SK-N-SH (cell line): ENCODE measurements around the gene FRK. TPM values are rescaled to one million over a fixed set of nuclear protein-coding genes. Genes with fewer than 3 reads are reported as not detected.

Experiments
- CTCF ChIA-PET: fragments of 300-600, 350-600 bp; formaldehyde crosslinking; extraction: SDS; loops from one replicate; lab custom pipeline; 2021; lab: Yijun Ruan, JAX
- POLR2A ChIA-PET: fragments of 350-600 bp; sonication (Branson Sonifier 250); formaldehyde crosslinking; extraction: SDS; loops from one replicate; lab custom pipeline; 2020; ENCODE audit warnings: antibody characterized with exemption, inconsistent platforms; lab: Yijun Ruan, JAX
- DNase-seq: peaks from one replicate; pipeline ENCODE4 v3.0.0; 2012
- H2AFZ ChIP-seq: fragments of 200-600 bp; sonication (generic); 2 replicates; pipeline ENCODE4 v1.8.1; 2016; ENCODE audit warnings: antibody characterized with exemption, mild to moderate bottlenecking, low read depth
- H3F3A ChIP-seq: fragments of 200-600 bp; sonication (generic); replicated peaks from 2 replicates; pipeline ENCODE3; 2016; ENCODE audit warnings: antibody characterized with exemption, mild to moderate bottlenecking; ENCODE audit not compliant: insufficient read depth
- H3K27ac ChIP-seq, 2 experiments: fragments of 200-500 bp in 1 of 2; fragments of 200-600 bp in 1 of 2; sonication (Bioruptor generic) in 1 of 2; sonication (generic), shearing (Covaris generic) in 1 of 2; 2 replicates each; pipeline versions ENCODE4 v1.5.1 to v1.6.1; 2014 to 2016; ENCODE audit warnings: low read depth in 2 of 2, inconsistent platforms in 1 of 2, low read length in 1 of 2, mild to moderate bottlenecking in 1 of 2, mixed read lengths in 1 of 2
- H3K27me3 ChIP-seq: fragments of 200-600 bp; sonication (generic), shearing (Covaris generic); 2 replicates; pipeline ENCODE4 v1.6.1; 2016; ENCODE audit warnings: mixed run types; ENCODE audit not compliant: insufficient read depth
- H3K36me3 ChIP-seq, 2 experiments: fragments of 200-500 bp in 1 of 2; fragments of 200-600 bp in 1 of 2; sonication (Bioruptor generic) in 1 of 2; sonication (generic) in 1 of 2; replicated peaks in 1 of 2; 2 replicates each; pipeline versions ENCODE3 to v1.5.1; 2014 to 2016; ENCODE audit warnings: low read length in 1 of 2, mild to moderate bottlenecking in 1 of 2; ENCODE audit not compliant: insufficient read depth in 2 of 2, control insufficient read depth in 1 of 2
- H3K4me1 ChIP-seq, 2 experiments: fragments of 200-500 bp in 1 of 2; fragments of 200-600 bp in 1 of 2; sonication (Bioruptor generic) in 1 of 2; sonication (generic), shearing (Covaris generic) in 1 of 2; 2 replicates each; pipeline versions ENCODE4 v1.5.1 to v1.6.1; 2014 to 2016; ENCODE audit warnings: low read depth in 1 of 2, low read length in 1 of 2, mixed run types in 1 of 2; ENCODE audit not compliant: insufficient read depth in 2 of 2, control insufficient read depth in 1 of 2
- H3K4me2 ChIP-seq: fragments of 200-600 bp; sonication (generic), shearing (Covaris generic); 2 replicates; pipeline ENCODE4 v1.6.1; 2017; ENCODE audit warnings: mixed run types
- H3K4me3 ChIP-seq, 2 experiments: fragments of 200-500 bp in 1 of 2; fragments of 200-600 bp in 1 of 2; sonication (Bioruptor generic) in 1 of 2; sonication (generic), shearing (Covaris generic) in 1 of 2; 2 replicates each; pipeline versions ENCODE4 v1.5.1 to v1.8.1; 2014 to 2016; ENCODE audit warnings: low read depth in 2 of 2, inconsistent platforms in 1 of 2, low read length in 1 of 2, mild to moderate bottlenecking in 1 of 2, mixed read lengths in 1 of 2, moderate library complexity in 1 of 2
- H3K79me2 ChIP-seq: fragments of 200-600 bp; sonication (generic); 2 replicates; pipeline ENCODE4 v1.8.1; 2017; ENCODE audit warnings: mild to moderate bottlenecking; ENCODE audit not compliant: insufficient read depth
- H3K9ac ChIP-seq: fragments of 200-600 bp; sonication (generic); 2 replicates; pipeline ENCODE4 v1.6.1; 2017; ENCODE audit warnings: mixed run types
- H3K9me2 ChIP-seq: fragments of 200-600 bp; sonication (generic); 2 replicates; pipeline ENCODE4 v1.6.1; 2017; ENCODE audit warnings: mixed run types
- H3K9me3 ChIP-seq: fragments of 200-600 bp; sonication (generic); 2 replicates; pipeline ENCODE4 v1.6.1; 2017; ENCODE audit warnings: mixed run types, mild to moderate bottlenecking, moderate library complexity
- H4K20me1 ChIP-seq: fragments of 200-600 bp; sonication (generic); 2 replicates; pipeline ENCODE4 v1.6.1; 2017; ENCODE audit warnings: mild to moderate bottlenecking, mixed run types; ENCODE audit not compliant: insufficient read depth
- CHD2 ChIP-seq: fragments of 150-350 bp; IDR thresholded peaks from 2 replicates; pipeline ENCODE4 v1.6.1; 2018; ENCODE audit warnings: low read length; ENCODE audit not compliant: partially characterized antibody
- ELF1 ChIP-seq: IDR thresholded peaks from 2 replicates; pipeline ENCODE4 v1.4.0; 2012
- EZH2phosphoT487 ChIP-seq: fragments of 200-600 bp; sonication (generic); IDR thresholded peaks from 2 replicates; pipeline ENCODE4 v1.6.1; 2017; ENCODE audit warnings: low read depth, mixed run types, mild to moderate bottlenecking, antibody characterized with exemption, moderate library complexity, borderline replicate concordance
- FOXJ3 ChIP-seq: sonication (generic); formaldehyde crosslinking; IDR thresholded peaks from 2 replicates; pipeline ENCODE4 v1.5.1; 2020; ENCODE audit warnings: mild to moderate bottlenecking, missing genetic modification reagents
- GABPA ChIP-seq: IDR thresholded peaks from 2 replicates; pipeline ENCODE4 v1.4.0; 2012; ENCODE audit warnings: low read depth, mild to moderate bottlenecking
- GATA2 ChIP-seq: sonication (generic); formaldehyde crosslinking; IDR thresholded peaks from 2 replicates; pipeline ENCODE4 v1.5.0; 2020; ENCODE audit warnings: mild to moderate bottlenecking, missing genetic modification reagents
- MAX ChIP-seq: IDR thresholded peaks from 2 replicates; pipeline ENCODE4 v1.4.0; 2012; ENCODE audit warnings: low read depth
- MXI1 ChIP-seq: IDR thresholded peaks from 2 replicates; pipeline ENCODE4 v1.6.1; 2012; ENCODE audit warnings: mild to moderate bottlenecking, low read depth, low read length, improper control_type of control experiment
- NFIC ChIP-seq: IDR thresholded peaks from 2 replicates; pipeline ENCODE4 v1.4.0; 2012; ENCODE audit warnings: borderline replicate concordance
- PBX3 ChIP-seq: IDR thresholded peaks from 2 replicates; pipeline ENCODE4; 2012
- RAD21 ChIP-seq: IDR thresholded peaks from 2 replicates; pipeline ENCODE4 v1.6.1; 2012; ENCODE audit warnings: mild to moderate bottlenecking, low read length
- RCOR1 ChIP-seq: fragments of 150-350 bp; IDR thresholded peaks from 2 replicates; pipeline ENCODE4 v1.6.1; 2017; ENCODE audit warnings: antibody characterized with exemption, low read length
- REST ChIP-seq: IDR thresholded peaks from 2 replicates; pipeline ENCODE4 v1.6.1; 2012; ENCODE audit warnings: mild to moderate bottlenecking, low read depth, low read length, moderate library complexity
- SIN3A ChIP-seq: IDR thresholded peaks from 2 replicates; pipeline ENCODE4 v1.6.1; 2012; ENCODE audit warnings: low read depth, mild to moderate bottlenecking, low read length, moderate library complexity, borderline replicate concordance
- TAF1 ChIP-seq: IDR thresholded peaks from 2 replicates; pipeline ENCODE4 v1.6.1; 2012; ENCODE audit warnings: low read depth, mild to moderate bottlenecking, low read length, moderate library complexity, borderline replicate concordance
- TCF12 ChIP-seq: IDR thresholded peaks from 2 replicates; pipeline ENCODE4 v1.4.0; 2012
- USF1 ChIP-seq: IDR thresholded peaks from 2 replicates; pipeline ENCODE4 v1.4.0; 2012; ENCODE audit warnings: low read depth, borderline replicate concordance
- USF2 ChIP-seq: fragments of 150-350 bp; IDR thresholded peaks from 2 replicates; pipeline ENCODE4 v1.6.1; 2017; ENCODE audit warnings: antibody characterized with exemption, low read length, low read depth, borderline replicate concordance
- YY1 ChIP-seq: IDR thresholded peaks from 2 replicates; pipeline ENCODE4 v1.4.0; 2012; ENCODE audit warnings: low read depth, mild to moderate bottlenecking
- ZBTB33 ChIP-seq: IDR thresholded peaks from 2 replicates; pipeline ENCODE4 v1.4.0; 2012; ENCODE audit warnings: low read depth, borderline replicate concordance
- WGBS: methylation state at CpG from one replicate; pipeline ENCODE4 v1.1.6; 2017; ENCODE audit warnings: low lambda C conversion rate; 5-methylcytosine and 5-hydroxymethylcytosine counted together
- polyA plus RNA-seq, 3 experiments: library from polyadenylated mRNA; depleted of rRNA; stranded (reverse); fragments of >200 nt; gene quantifications; 2 replicates each; pipeline ENCODE4 v1.2.3, GENCODE V29; 2012

The FRK gene
- polyA plus RNA-seq, 1 of the 3 experiments (the other 2 are of a cell fraction), result under 0.01 TPM

GRCh38 chr6:116070616-116071389, 10.1 kb upstream of the FRK start:
- Histone ChIP-seq H3K79me2 (no peaks in the 10 kb centered on the region), H3K9me3 (no peaks in the 10 kb centered on the region), H3K36me3 (no peaks in the 10 kb centered on the region), H3K27ac (no peak overlapping the region), H3K4me1 (no peaks in the 10 kb centered on the region; a peak in 1 of 4 replicates), H3K9ac (no peak overlapping the region), H3K9me2 (no peaks in the 10 kb centered on the region), H3K4me3 (no peak overlapping the region), H3K4me2 (no peak overlapping the region), H3F3A (no peaks in the 10 kb centered on the region), H4K20me1 (no peaks in the 10 kb centered on the region), H3K27me3 (no peaks in the 10 kb centered on the region), H2AFZ (no peak overlapping the region)
- no peak for DNase-seq
- WGBS, result 47% methylated on average over 2 of the region's 2 CpGs
- TF ChIP-seq TAF1, result no peak
- TF ChIP-seq USF1, result no peak
- TF ChIP-seq EZH2phosphoT487, result no peak
- no peak for TF ChIP-seq CHD2
- no peak for TF ChIP-seq RCOR1
- TF ChIP-seq RAD21, result no peak
- TF ChIP-seq SIN3A, result no peak
- TF ChIP-seq PBX3, result no peak
- TF ChIP-seq FOXJ3 (CRISPR knock-in tag), result no peak
- no peak for TF ChIP-seq ZBTB33
- TF ChIP-seq MAX, result no peak
- no peak for TF ChIP-seq USF2
- TF ChIP-seq TCF12, result no peak
- no peak for TF ChIP-seq GATA2 (CRISPR knock-in tag)
- TF ChIP-seq YY1, result no peak
- TF ChIP-seq REST, result no peak
- TF ChIP-seq GABPA, result no peak
- no peak for TF ChIP-seq ELF1
- no peak for TF ChIP-seq NFIC
- no peak for TF ChIP-seq MXI1
- CTCF ChIA-PET, result interaction anchor here (1.1 to 1.8 kb wide), 2 partner anchors 13 to 26 kb away, joined by 3 to 8 read pairs; no protein-coding TSS in a partner anchor
- POLR2A ChIA-PET, result no interaction called here
